Ascending aorta (tissue), 2 donors: ENCODE data around the gene OR11G2. TPM values are rescaled to one million over a fixed set of nuclear protein-coding genes. Genes with fewer than 3 reads are reported as not detected.
"Not testable (repeated sequence)": the region's sequence is repeated elsewhere in the genome, so short reads cannot be mapped to it uniquely, and the experiment has no call there.

ENCODE experiments used
- DNase-seq, 2 donors: peaks; one replicate each; pipeline ENCODE4 v3.0.0-alpha.2; 2019; ENCODE audit warnings: low spot score in 2 of 2
- H3K27ac ChIP-seq, 2 donors: fragments of 200-600 bp; sonication (generic); one replicate each; pipeline ENCODE4 v1.5.1; 2016 to 2017; ENCODE audit warnings: mild to moderate bottlenecking in 1 of 2
- H3K27me3 ChIP-seq: fragments of 200-600 bp; sonication (generic); one replicate; pipeline ENCODE4 v1.5.1; 2017
- H3K36me3 ChIP-seq, 2 donors: fragments of 200-600 bp; sonication (generic); one replicate each; pipeline ENCODE4 v1.5.1; 2016
- H3K4me1 ChIP-seq, 2 donors: fragments of 200-600 bp; sonication (generic); one replicate each; pipeline ENCODE4 v1.5.1; 2016 to 2017; ENCODE audit warnings: mild to moderate bottlenecking in 1 of 2
- H3K4me3 ChIP-seq, 2 donors: fragments of 200-600 bp; sonication (generic); one replicate each; pipeline ENCODE4 v1.5.1; 2016 to 2017; ENCODE audit warnings: mild to moderate bottlenecking in 1 of 2
- H3K9me3 ChIP-seq, 2 donors: fragments of 200-600 bp; sonication (generic); one replicate each; pipeline ENCODE4 v1.5.1; 2016
- intact Hi-C: fragments of 100-400 bp; cut with DNase I; formaldehyde crosslinking; loops from one replicate; pipeline ENCODE4 v1.15.1; 2023
- total RNA-seq: library from RNA; depleted of rRNA; stranded (reverse); fragments of >200 nt; gene quantifications from one replicate; pipeline ENCODE4 v1.1.0, GENCODE V29; 2016
- TF ChIP-seq, protein P1 (sequence below), 3 experiments: fragments of 200-600 bp in 2 of 3; fragments of 450-650 bp in 1 of 3; sonication (generic) in 2 of 3; IDR thresholded peaks; one replicate each; pipeline ENCODE4 v1.5.1; 2016 to 2019; ENCODE audit warnings: antibody characterized with exemption in 3 of 3, mild to moderate bottlenecking in 1 of 3, moderate library complexity in 1 of 3

OR11G2 gene
- total RNA-seq, 1 donor from 2014 or later, result not detected

DNA sequence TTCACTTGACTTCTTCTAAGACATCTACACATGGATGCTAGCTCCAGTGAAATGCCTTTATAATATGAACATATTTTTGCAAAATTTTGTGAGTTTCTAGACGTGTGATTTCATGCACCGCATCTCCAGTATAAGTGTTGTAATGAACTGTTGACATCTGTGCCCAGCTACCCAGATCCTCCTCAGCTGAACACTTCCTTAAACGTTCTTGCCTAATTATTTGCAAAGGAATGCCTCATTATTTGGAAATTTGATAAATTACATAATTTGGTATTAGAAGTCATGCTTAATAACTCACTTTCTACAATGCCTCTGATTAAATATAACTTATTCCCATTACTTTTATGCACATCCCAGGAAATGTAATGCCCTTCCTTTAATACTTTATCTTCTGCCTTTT, 14.0 kb downstream of the OR11G2 start:
- DNase-seq, result no peak
- intact Hi-C loops, result no loop called here
- Histone ChIP-seq H3K36me3 (no peaks in the 10 kb centered on the region), H3K27ac (no peak overlapping the region), H3K9me3 (no peaks in the 10 kb centered on the region), H3K4me1 (no peaks in the 10 kb centered on the region), H3K27me3 (no peaks in the 10 kb centered on the region), H3K4me3 (no peak overlapping the region)
- TF ChIP-seq, protein P1, sequence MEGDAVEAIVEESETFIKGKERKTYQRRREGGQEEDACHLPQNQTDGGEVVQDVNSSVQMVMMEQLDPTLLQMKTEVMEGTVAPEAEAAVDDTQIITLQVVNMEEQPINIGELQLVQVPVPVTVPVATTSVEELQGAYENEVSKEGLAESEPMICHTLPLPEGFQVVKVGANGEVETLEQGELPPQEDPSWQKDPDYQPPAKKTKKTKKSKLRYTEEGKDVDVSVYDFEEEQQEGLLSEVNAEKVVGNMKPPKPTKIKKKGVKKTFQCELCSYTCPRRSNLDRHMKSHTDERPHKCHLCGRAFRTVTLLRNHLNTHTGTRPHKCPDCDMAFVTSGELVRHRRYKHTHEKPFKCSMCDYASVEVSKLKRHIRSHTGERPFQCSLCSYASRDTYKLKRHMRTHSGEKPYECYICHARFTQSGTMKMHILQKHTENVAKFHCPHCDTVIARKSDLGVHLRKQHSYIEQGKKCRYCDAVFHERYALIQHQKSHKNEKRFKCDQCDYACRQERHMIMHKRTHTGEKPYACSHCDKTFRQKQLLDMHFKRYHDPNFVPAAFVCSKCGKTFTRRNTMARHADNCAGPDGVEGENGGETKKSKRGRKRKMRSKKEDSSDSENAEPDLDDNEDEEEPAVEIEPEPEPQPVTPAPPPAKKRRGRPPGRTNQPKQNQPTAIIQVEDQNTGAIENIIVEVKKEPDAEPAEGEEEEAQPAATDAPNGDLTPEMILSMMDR (IDR thresholded peaks at IDR 0.05), result no peak

DNA sequence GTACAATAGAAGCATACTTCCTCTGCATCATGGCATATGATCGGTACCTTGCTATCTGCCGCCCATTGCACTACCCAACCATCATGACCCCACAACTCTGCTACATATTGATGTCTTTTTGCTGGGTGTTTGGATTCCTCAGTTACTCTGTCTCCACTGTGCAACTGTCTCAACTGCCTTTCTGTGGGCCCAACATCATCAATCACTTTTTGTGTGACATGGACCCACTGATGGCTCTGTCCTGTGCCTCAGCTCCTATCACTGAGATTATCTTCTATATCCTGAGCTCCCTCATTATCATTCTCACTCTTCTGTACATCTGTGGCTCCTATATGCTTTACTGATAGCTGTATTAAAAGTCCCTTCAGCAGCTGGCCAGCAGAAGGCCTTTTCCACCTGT, 18.9 kb downstream of the OR11G2 start:
- TF ChIP-seq, protein P1 (IDR thresholded peaks at IDR 0.05), result no peak
- Histone ChIP-seq H3K27me3 (no peaks in the 10 kb centered on the region), H3K27ac (no peak overlapping the region), H3K4me1 (no peaks in the 10 kb centered on the region), H3K4me3 (no peak overlapping the region), H3K36me3 (no peaks in the 10 kb centered on the region), H3K9me3 (no peaks in the 10 kb centered on the region)
- intact Hi-C loops, result no loop called here
- no peak for DNase-seq

DNA sequence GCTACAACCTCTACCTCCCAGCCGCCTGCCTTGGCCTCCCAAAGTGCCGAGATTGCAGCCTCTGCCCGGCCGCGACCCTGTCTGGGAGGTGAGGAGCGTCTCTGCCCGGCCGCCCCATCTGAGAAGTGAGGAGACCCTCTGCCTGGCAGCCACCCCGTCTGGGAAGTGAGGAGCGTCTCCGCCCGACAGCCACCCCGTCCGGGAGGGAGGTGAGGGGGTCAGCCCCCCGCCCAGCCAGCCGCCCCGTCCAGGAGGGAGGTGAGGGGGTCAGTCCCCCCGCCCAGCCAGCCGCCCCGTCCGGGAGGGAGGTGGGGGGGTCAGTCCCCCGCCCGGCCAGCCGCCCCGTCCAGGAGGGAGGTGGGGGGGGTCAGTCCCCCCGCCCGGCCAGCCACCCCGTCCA, 21.7 kb downstream of the OR11G2 start:
- intact Hi-C loops, H3K36me3 ChIP-seq, DNase-seq, H3K9me3 ChIP-seq, H3K27ac ChIP-seq, H3K4me3 ChIP-seq, H3K27me3 ChIP-seq, H3K4me1 ChIP-seq: not testable (repeated sequence)

DNA sequence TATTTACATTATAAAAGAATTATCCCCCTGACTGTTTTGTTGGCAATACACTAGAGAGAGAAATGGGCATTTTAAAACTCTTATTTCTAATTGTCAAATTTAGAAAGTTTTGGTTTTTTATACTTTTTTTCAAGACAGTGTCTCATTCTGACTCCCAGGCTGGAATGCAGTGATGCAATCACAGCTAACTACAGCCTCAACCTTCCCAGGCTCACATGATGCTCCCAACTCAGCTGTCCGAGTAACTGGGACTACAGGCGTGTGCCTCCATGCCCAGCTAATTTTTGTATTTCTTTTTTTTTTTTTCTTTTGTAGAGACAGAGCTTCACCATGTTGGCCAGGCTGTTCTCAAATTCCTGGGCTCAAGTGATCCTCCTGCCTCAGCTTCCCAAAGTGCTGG, 24.5 kb downstream of the OR11G2 start:
- intact Hi-C loops, result no loop called here
- no peak for DNase-seq
- no peak overlapping the region for H3K27ac ChIP-seq
- H3K4me3 ChIP-seq, result no peak overlapping the region
- H3K4me1 ChIP-seq, result no peaks in the 10 kb centered on the region
- no peaks in the 10 kb centered on the region for H3K9me3 ChIP-seq
- no peaks in the 10 kb centered on the region for H3K27me3 ChIP-seq
- no peaks in the 10 kb centered on the region for H3K36me3 ChIP-seq
- TF ChIP-seq, protein P1 (IDR thresholded peaks at IDR 0.05), result no peak

DNA sequence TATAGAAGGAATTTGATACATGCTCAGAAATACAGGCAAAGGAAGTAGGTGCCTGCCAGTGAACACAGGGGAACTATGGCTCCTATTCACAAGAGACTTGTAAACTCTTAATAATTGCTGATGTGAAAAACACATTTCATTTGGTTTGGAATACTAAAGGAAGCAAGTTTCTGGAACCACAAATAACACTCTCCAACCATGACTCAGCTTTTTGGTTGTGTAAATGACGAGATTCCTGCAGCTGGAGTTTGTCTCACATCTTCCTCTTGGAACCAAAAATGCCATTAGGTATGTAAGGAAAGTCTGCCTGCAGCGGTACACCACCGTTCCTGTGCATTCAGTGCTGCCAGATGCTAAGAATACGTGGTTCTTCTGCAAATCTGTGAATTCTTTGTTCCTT, 28.3 kb downstream of the OR11G2 start:
- Histone ChIP-seq H3K4me1 (no peaks in the 10 kb centered on the region), H3K27me3 (no peaks in the 10 kb centered on the region), H3K4me3 (no peak overlapping the region), H3K27ac (no peak overlapping the region), H3K36me3 (no peaks in the 10 kb centered on the region), H3K9me3 (no peaks in the 10 kb centered on the region)
- TF ChIP-seq, protein P1 (IDR thresholded peaks at IDR 0.05), result no peak
- no peak for DNase-seq
- intact Hi-C loops, result no loop called here

DNA sequence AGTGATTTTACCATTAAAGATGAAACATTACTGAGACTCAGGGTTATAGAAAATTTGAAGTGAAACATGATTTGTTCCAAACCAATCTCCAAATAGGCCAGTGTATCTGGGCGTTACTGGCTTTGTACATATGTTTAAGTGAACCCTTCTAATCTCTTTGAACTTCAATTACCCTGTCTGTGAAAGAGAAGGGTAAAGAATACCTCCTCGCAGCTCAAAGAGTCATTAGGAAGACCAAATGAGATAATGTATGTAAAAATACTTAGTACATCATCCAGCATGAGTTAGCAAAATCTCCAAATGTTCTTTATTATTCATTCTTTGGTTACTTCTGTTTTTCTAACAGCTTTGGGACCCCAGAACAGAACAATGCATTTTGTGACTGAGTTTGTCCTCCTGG, 32.7 kb downstream of the OR11G2 start, which contains the start of gene OR11H6:
Gene OR11H6 (plus strand): TSS at position 301 of the 400 bp plus-strand sequence. CDS start 0 bp downstream, at position 301.
- intact Hi-C loops, result no loop called here
- TF ChIP-seq, protein P1 (IDR thresholded peaks at IDR 0.05), result no peak
- H3K4me3 ChIP-seq, result no peak within 1 kb of the TSS

More for the DNA sequence above, 32.7 kb downstream of the OR11G2 start, which contains the start of gene OR11H6:
- Histone ChIP-seq H3K4me1 (no peaks in the 10 kb centered on the region), H3K27ac (no peak within 1 kb of the TSS), H3K36me3 (no peaks in the 10 kb centered on the region), H3K27me3 (no peaks in the 10 kb centered on the region), H3K9me3 (no peaks in the 10 kb centered on the region)
- DNase-seq, result no peak
